ENCODE results near the gene SLC22A5. TPM values are rescaled to one million over a fixed set of nuclear protein-coding genes. Genes with fewer than 3 reads are reported as not detected.

The SLC22A5 gene
- total RNA-seq, result 4.8 and 5.7 TPM in 2 replicates

DNA sequence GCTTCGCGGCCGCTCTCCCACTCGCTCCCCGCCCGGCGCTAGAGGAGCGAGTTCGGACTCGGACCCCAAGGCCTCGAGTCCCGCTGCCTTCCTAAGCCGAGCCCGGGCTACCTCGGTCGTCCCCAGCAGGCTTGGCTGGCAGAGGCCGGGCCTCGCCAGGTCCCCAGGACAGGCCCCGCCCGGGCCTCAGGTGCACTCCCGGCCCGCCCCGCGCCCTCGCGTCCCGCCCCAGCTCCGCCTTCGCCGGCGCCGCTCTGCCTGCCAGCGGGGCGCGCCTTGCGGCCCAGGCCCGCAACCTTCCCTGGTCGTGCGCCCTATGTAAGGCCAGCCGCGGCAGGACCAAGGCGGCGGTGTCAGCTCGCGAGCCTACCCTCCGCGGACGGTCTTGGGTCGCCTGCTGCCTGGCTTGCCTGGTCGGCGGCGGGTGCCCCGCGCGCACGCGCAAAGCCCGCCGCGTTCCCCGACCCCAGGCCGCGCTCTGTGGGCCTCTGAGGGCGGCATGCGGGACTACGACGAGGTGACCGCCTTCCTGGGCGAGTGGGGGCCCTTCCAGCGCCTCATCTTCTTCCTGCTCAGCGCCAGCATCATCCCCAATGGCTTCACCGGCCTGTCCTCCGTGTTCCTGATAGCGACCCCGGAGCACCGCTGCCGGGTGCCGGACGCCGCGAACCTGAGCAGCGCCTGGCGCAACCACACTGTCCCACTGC is at the start of gene SLC22A5:
Gene SLC22A5 (plus strand): TSS at position 237 of the 707 bp plus-strand sequence. CDS start 263 bp downstream, at position 500.

Small RNAs within 50 kb of the gene (small RNA-seq; reads per million reads assigned to genes)
- not detected for gene MIR3936

Other genes with a start within 250 kb of the SLC22A5 start
- gene P4HA2, start 141.9 kb upstream of the SLC22A5 start, total RNA-seq, result 149 and 156 TPM in 2 replicates
- 34.5 and 34.8 TPM in 2 replicates for gene PDLIM4, start 112.0 kb upstream of the SLC22A5 start, total RNA-seq
- gene SLC22A4, start 75.3 kb upstream of the SLC22A5 start, total RNA-seq, result 6.1 and 9.5 TPM in 2 replicates
- gene IRF1, start 121.1 kb downstream of the SLC22A5 start, total RNA-seq, result 18.3 and 33.6 TPM in 2 replicates
- not detected in 2 replicates for gene IL5, start 173.8 kb downstream of the SLC22A5 start, total RNA-seq
- gene RAD50, start 187.3 kb downstream of the SLC22A5 start, total RNA-seq, result 43.8 and 52.6 TPM in 2 replicates